DMS114 treated with DMSO at 0.1 percent for 48 hours (cell line): ENCODE data around the gene MTF2.

ENCODE experiments used
- DNase-seq: peaks from one replicate; lab custom pipeline; 2025; ENCODE audit not compliant: unreplicated experiment; lab: John Stamatoyannopoulos, UW

Gene MTF2

DNA sequence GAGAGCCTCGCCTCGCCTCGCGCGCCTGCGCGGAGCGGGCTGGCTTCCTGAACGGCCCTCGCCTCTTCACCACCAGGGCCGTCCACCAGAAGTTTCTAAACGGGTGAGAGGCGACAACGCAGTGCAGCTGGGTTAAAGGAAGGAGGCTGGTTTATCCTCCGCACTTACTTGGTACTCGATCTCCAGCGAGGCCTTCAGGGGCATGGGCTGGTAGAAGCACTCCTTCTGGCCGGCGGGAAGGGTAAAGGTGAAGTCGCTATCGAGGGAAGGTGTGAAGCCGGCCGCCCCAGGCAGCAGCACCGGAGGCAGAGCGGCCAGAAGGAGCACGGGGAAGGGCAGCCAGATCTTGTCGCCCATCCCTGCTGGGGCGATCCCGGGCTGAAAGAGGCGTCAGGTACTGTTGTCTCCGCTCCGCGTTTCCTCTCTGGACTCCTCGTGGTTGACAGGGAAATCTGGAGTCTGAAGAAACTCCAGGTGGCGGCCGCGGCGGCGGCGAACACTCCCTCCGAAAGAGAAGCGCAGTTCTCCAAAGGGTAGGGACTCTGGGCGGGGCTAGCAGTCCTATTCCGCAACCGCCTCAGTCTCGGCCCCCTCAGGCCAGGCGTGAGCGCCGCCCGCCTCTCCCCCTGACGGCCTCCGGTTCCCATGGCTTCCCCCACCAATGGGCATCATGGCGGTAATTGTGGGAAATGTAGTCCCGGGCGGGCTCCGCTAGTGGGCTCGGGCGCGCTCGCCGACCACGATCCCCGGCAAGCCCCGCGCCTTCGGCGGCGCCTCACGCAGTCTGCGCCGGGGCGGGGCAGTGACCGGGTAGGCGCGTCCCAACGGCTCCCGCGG lies 101.0 kb downstream of the MTF2 start, which contains the start of gene TMED5:
TMED5 (minus strand) TSS at position 528 of the 837 bp plus-strand sequence; CDS start at position 357, 171 bp downstream.
- peak; percentile 96 for DNase-seq

- DNase-seq: peak; percentile 41
Observed at GRCh38 chr1:93180723-93181613, 101.9 kb downstream of the MTF2 start, which contains the start of gene CCDC18. TSS of gene CCDC18 (plus strand) at chr1:93180724. CDS start at chr1:93183362, 2,638 bp downstream.

GRCh38 chr1:93186667-93187066 lies 107.6 kb downstream of the MTF2 start:
- no peak for DNase-seq
